NCI-H1930 (cell line): Measurements from ENCODE around the gene NCK1.

Source experiments
- DNase-seq, 2 experiments: peaks; one replicate each; lab custom pipeline; 2025; lab: John Stamatoyannopoulos, UW

Gene NCK1

GRCh38 chr3:136908297-136908696, 46.3 kb downstream of the NCK1 start:
- DNase-seq = no peak

GRCh38 chr3:136909187-136909586, 47.2 kb downstream of the NCK1 start:
- DNase-seq = no peak

GRCh38 chr3:136910697-136911096, 48.7 kb downstream of the NCK1 start:
- DNase-seq = no peak

- no peak for DNase-seq
Measured at GRCh38 chr3:136913168-136913567, 51.2 kb downstream of the NCK1 start.

GRCh38 chr3:136914739-136915138, 52.7 kb downstream of the NCK1 start:
- no peak for DNase-seq

- no peak for DNase-seq
Measured at GRCh38 chr3:136916223-136916622, 54.2 kb downstream of the NCK1 start.

- no peak for DNase-seq
Measured at GRCh38 chr3:136919799-136920580, 58.0 kb downstream of the NCK1 start.

GRCh38 chr3:136920904-136921611, 59.0 kb downstream of the NCK1 start:
- DNase-seq = no peak

GRCh38 chr3:136925425-136926190, 63.6 kb downstream of the NCK1 start:
- no peak for DNase-seq

- DNase-seq = no peak
Measured at GRCh38 chr3:136928240-136928639, 66.2 kb downstream of the NCK1 start.

- no peak for DNase-seq
Measured at GRCh38 chr3:136929977-136930670, 68.1 kb downstream of the NCK1 start.

GRCh38 chr3:136931606-136932005, 69.6 kb downstream of the NCK1 start:
- DNase-seq = no peak

GRCh38 chr3:136932523-136932922, 70.5 kb downstream of the NCK1 start:
- DNase-seq = no peak

- no peak for DNase-seq
Measured at GRCh38 chr3:136932978-136933772, 71.2 kb downstream of the NCK1 start.

GRCh38 chr3:136937175-136937574, 75.2 kb downstream of the NCK1 start:
- no peak for DNase-seq

- no peak for DNase-seq
Measured at GRCh38 chr3:136937851-136938250, 75.8 kb downstream of the NCK1 start.

- no peak for DNase-seq
Measured at GRCh38 chr3:136938334-136938733, 76.3 kb downstream of the NCK1 start.

GRCh38 chr3:136939489-136939888, 77.5 kb downstream of the NCK1 start:
- no peak for DNase-seq

- no peak for DNase-seq
Measured at GRCh38 chr3:136942803-136943202, 80.8 kb downstream of the NCK1 start.

GRCh38 chr3:136943436-136943835, 81.4 kb downstream of the NCK1 start:
- no peak for DNase-seq

- DNase-seq = no peak
Measured at GRCh38 chr3:136946978-136947377, 85.0 kb downstream of the NCK1 start.
